DMS53 treated with DMSO at 0.1 percent for 48 hours (cell line): ENCODE results near the gene CASP8AP2.
"Not testable (repeated sequence)": the region's sequence is repeated elsewhere in the genome, so short reads cannot be mapped to it uniquely, and the experiment has no call there.

Experiments
- DNase-seq: peaks from one replicate; lab custom pipeline; 2025; ENCODE audit not compliant: unreplicated experiment; lab: John Stamatoyannopoulos, UW

CASP8AP2 gene

GRCh38 chr6:89886378-89887120 is 56.9 kb downstream of the CASP8AP2 start:
- no peak for DNase-seq

DNA sequence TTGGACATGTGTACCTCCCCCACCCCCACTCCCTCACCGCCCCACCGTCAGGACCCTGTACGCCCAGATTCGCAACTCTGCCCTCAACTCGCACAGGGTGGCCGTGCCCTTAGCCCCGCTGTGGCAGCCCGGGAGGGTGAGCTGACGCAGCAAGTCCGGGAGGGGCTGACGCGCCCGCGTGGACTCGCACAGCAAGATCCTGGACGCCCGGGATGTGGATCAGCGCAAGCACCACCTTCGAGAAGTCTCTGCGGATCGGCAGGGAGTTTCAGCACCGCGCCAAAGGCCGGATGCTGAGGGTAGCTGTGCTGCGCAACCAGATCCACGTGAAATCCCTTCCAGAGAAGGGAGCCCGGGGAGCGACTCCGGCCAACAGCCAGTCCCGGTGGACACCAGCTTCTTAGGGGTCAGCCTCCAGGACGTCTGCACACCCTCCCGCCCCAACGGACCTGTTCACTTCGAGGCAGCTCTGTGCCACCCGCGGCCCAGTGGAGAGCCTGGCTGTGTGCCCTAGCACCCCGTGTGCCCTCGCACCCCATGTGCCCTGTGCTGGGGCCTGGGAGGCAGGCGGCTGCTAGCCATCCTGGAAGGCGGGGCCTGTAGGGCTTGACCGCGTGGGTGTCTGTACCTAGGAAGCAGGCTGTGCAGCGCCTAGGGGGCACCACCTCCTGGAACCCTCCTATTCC is 57.9 kb downstream of the CASP8AP2 start:
- DNase-seq: no peak

DNA sequence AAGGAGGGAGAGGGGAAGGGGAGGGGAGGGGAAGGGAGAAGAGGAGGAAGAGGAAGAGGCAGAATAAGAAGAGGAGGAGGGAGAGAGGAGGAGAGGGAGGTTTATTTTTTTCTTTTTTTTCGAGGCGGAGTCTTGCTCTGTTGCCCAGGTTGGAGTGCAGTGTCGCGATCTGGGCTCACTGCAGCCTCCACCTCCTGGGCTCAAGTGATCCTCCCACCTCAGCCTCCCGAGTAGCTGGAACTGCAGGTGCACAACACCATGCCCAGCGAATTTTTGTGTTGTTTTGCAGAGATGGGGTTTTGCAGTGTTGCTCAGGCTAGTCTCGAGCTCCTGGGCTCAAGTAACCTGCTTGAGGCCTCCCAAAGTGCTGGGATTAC is 58.4 kb downstream of the CASP8AP2 start:
- no peak for DNase-seq

DNA sequence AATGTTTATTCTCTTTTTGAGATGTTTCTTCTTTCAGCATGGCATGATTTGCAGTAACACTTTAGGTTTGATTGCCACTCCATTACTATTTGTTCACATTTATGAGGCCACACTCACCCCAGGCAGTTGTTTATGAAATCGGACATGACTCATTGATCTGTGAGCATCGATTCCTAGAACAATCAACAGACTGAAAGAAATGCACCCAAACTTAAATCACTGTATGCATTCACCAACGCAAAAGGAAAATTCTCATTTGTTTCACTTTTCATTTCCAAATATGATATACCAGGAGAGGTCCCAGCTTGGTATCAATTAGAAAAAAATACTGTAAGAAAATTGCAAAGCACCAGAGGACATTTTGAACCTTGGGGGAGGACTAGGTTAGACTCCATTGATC is 59.2 kb downstream of the CASP8AP2 start:
- DNase-seq: no peak

GRCh38 chr6:89890845-89891528 is 61.3 kb downstream of the CASP8AP2 start:
- not testable (repeated sequence) for DNase-seq

- DNase-seq: not testable (repeated sequence)
Observed at GRCh38 chr6:89892577-89892976, 62.9 kb downstream of the CASP8AP2 start.

- DNase-seq: no peak
Observed at GRCh38 chr6:89894169-89894568, 64.5 kb downstream of the CASP8AP2 start, which contains the start of gene GJA10. TSS of gene GJA10 (plus strand) at chr6:89894469. CDS start at chr6:89894469, 0 bp downstream.

- DNase-seq: no peak
Observed at GRCh38 chr6:89895276-89895874, 65.7 kb downstream of the CASP8AP2 start.

DNA sequence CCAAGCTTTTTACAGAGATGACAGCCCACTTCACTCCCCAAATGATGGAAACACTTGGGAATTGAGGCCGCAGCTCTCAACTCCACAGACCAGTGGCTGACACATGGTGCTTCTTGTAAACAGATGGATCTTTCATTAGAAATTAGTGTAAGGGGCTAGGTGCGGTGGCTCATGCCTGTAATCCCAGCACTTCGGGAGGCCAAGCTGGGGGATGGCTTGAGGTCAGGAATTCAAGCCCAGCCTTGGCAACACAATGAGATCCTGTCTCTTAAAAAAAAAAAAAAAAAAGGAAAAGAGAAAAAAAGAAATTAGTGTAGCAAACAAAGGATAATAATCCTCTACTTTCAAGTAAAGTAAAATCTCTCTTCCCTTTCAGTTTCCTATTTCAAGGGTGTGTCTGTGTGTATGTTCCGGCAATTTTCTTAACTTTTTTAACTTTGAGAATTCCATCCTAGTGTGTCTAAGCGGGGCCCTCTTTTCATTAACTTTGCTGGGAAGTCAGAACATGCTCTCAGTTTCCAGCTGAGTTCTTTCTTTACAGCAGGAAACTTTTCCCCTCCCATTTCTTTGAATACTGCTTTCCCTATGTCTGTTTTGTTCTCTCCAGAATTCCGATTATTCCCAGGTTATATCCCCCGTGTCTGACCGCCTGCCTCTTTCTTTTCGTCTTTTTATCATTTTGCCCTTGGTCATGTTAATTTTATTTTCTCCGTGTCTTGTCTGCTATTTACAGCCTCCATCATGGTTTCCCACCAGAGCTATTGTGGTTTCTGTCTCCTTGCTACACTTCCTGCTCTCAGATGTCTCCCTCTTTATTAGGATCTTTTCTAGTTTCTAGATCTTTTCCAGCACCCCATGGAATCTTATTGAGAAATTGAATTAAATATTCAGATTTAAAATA is 80.6 kb downstream of the CASP8AP2 start:
- DNase-seq: not testable (repeated sequence)

DNA sequence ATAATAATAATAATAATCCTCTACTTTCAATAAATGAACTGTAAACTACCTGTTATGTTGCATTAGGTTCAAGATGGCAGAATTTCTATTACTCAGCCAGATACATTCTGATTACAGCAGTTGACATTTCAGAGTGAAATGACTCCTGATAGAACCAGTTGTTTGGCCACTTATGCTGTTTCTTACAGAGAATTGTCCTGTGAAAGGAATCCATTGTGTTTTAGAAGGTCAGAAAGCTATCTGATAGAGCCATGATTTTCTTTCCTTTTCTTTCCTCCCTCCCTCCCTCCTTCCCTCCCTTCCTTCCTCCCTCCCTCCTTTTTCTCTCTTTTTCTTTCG is 81.2 kb downstream of the CASP8AP2 start:
- no peak for DNase-seq

GRCh38 chr6:89916136-89916920 is 86.6 kb downstream of the CASP8AP2 start:
- no peak for DNase-seq

GRCh38 chr6:89917216-89917615 is 87.5 kb downstream of the CASP8AP2 start:
- no peak for DNase-seq

- no peak for DNase-seq
Observed at GRCh38 chr6:89917801-89918366, 88.2 kb downstream of the CASP8AP2 start.
